Cardiac muscle cell (in vitro differentiated cells and primary cell): ENCODE measurements around the gene CRTAP. TPM values are rescaled to one million over a fixed set of nuclear protein-coding genes. Genes with fewer than 3 reads are reported as not detected.

Experiments used
- DNase-seq, 2 donors: peaks; one replicate each; pipeline versions ENCODE4 v3.0.0 to v3.0.0-alpha.2; 2010 to 2017; ENCODE audit warnings: low read depth in 1 of 2, low spot score in 1 of 2
- H3K27ac ChIP-seq: fragments of 200-600 bp; sonication (generic); 2 replicates; pipeline ENCODE4 v1.5.1; 2016
- H3K27me3 ChIP-seq: fragments of 200-600 bp; sonication (generic); 2 replicates; pipeline ENCODE4 v1.6.0; 2016; ENCODE audit warnings: control low read depth
- H3K36me3 ChIP-seq: fragments of 200-600 bp; sonication (generic); 2 replicates; pipeline ENCODE4 v1.5.1; 2016; ENCODE audit warnings: control low read depth
- H3K4me1 ChIP-seq: fragments of 200-600 bp; sonication (generic); 2 replicates; pipeline ENCODE4 v1.8.1; 2017; ENCODE audit warnings: low read depth, mild to moderate bottlenecking, mixed run types
- H3K4me3 ChIP-seq: fragments of 200-600 bp; sonication (generic); 2 replicates; pipeline ENCODE4 v1.5.1; 2016; ENCODE audit warnings: mild to moderate bottlenecking
- H3K9me3 ChIP-seq: fragments of 200-600 bp; sonication (generic); 2 replicates; pipeline ENCODE4 v1.5.1; 2017; ENCODE audit warnings: low read depth, mild to moderate bottlenecking, control low read depth
- polyA plus RNA-seq: library from polyadenylated mRNA; unstranded; fragments of >200 nt; fragmentation: Nextera tagmentation; extraction: Ambion mirVana; gene quantifications from 2 replicates; pipeline ENCODE4 v1.2.1, GENCODE V29; 2016
- total RNA-seq: library from RNA; depleted of rRNA; stranded (reverse); fragments of >200 nt; gene quantifications from 2 replicates; pipeline ENCODE4 v1.2.3, GENCODE V29; 2016
- TF ChIP-seq, protein P1 (sequence below): IDR thresholded peaks from 2 replicates; pipeline ENCODE4 v1.5.1; 2012; ENCODE audit warnings: low read depth, mild to moderate bottlenecking, low read length

Gene CRTAP
- total and polyA plus RNA-seq, 2 experiments from 2014 or later, result 83.6 to 127 TPM

DNA sequence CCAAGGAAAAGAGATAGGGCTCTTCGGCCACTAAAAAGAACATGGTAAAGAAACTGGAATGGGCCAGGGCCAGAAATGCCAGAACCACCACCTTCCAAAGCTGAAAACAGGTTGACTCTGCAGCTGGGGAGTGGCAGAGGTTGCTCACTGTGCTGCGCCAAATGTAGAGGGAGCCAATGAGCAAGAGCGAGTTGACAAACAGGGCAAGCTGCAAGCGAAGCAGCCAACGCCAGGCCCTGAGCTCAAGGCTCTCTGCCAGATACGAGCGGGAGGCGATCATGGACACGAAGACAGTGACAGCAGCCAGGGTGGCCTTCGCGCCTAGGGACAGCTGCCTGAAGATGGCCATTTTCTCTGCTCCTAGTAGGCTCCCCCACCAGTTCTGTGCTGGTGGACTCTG lies 20.0 kb upstream of the CRTAP start:
- no peaks in the 10 kb centered on the region for H3K27me3 ChIP-seq
- peaks cover 4% of the 10 kb centered on the region for H3K36me3 ChIP-seq
- H3K4me1 ChIP-seq, result no peaks in the 10 kb centered on the region
- H3K4me3 ChIP-seq, result no peak overlapping the region
- no peaks in the 10 kb centered on the region for H3K9me3 ChIP-seq
- TF ChIP-seq, protein P1, sequence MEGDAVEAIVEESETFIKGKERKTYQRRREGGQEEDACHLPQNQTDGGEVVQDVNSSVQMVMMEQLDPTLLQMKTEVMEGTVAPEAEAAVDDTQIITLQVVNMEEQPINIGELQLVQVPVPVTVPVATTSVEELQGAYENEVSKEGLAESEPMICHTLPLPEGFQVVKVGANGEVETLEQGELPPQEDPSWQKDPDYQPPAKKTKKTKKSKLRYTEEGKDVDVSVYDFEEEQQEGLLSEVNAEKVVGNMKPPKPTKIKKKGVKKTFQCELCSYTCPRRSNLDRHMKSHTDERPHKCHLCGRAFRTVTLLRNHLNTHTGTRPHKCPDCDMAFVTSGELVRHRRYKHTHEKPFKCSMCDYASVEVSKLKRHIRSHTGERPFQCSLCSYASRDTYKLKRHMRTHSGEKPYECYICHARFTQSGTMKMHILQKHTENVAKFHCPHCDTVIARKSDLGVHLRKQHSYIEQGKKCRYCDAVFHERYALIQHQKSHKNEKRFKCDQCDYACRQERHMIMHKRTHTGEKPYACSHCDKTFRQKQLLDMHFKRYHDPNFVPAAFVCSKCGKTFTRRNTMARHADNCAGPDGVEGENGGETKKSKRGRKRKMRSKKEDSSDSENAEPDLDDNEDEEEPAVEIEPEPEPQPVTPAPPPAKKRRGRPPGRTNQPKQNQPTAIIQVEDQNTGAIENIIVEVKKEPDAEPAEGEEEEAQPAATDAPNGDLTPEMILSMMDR, result no peak
- no peak for DNase-seq
- H3K27ac ChIP-seq, result no peak overlapping the region

DNA sequence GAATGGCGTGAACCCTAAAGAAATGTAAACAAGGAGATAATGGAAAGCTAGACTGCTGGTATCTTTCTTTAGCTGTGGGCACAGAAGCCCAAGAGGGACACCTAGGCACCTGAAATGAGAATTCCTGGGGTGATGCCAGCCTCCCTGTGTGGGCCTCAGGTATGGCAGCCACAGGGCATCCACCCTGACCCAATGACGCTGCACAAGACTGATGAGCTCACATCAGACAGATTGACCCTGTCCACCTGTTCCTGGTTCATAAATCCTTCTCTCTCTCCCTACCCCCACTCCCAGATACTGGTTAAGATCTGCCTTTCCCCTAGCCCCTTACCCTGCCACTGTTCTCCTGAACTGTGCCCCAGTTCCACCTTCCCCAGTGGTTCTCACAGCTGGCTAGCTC lies 18.4 kb upstream of the CRTAP start:
- Histone ChIP-seq H3K27me3 (no peaks in the 10 kb centered on the region), H3K9me3 (no peaks in the 10 kb centered on the region), H3K27ac (no peak overlapping the region), H3K4me3 (peak overlapping the region; percentile 74), H3K36me3 (peaks cover 4% of the 10 kb centered on the region), H3K4me1 (no peaks in the 10 kb centered on the region)
- no peak for DNase-seq
- TF ChIP-seq, protein P1, result no peak

DNA sequence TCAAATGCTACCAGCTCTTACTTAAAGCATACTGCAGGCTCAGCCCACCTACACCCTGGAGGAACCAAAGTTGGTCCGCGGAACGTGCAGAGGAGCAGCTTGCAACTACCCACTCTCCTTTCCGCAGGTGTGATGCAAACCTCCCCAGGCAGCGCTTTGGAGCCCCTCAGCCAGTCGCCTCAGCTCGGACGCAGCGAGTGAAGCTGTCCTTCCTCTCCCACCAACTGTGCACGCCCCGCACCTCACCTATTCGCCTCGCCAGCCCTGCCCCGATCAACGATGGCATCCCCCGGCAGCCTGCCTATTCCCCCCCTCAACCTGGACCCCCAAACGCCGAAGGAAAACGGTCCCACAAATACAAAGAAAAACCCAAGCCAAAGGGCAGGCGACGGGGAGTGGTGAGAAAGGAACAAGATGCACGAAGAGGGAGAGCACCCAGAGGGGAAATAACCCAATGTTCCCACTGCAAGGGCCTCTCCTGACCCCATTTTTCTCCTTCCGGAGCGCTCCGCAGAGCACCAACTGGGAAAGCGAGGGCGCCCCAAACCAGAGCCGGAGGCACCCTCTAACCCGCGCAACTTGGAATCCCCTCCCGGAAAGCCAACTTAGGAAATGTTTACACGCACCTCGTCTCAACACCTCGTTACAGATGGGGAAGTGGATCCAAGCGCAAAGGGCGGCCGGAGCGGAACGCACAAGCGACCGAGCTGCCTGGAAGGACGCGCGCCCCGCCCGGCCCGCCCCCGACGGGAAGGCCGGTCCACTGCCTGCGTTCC lies 17.5 kb upstream of the CRTAP start:
- Histone ChIP-seq H3K9me3 (no peaks in the 10 kb centered on the region), H3K4me1 (no peaks in the 10 kb centered on the region), H3K27me3 (no peaks in the 10 kb centered on the region), H3K27ac (peak overlapping the region; percentile 78), H3K36me3 (peaks cover 4% of the 10 kb centered on the region), H3K4me3 (peak overlapping the region; percentile 74)
- DNase-seq, result peak; percentile 48 to 55
- TF ChIP-seq, protein P1, result no peak

DNA sequence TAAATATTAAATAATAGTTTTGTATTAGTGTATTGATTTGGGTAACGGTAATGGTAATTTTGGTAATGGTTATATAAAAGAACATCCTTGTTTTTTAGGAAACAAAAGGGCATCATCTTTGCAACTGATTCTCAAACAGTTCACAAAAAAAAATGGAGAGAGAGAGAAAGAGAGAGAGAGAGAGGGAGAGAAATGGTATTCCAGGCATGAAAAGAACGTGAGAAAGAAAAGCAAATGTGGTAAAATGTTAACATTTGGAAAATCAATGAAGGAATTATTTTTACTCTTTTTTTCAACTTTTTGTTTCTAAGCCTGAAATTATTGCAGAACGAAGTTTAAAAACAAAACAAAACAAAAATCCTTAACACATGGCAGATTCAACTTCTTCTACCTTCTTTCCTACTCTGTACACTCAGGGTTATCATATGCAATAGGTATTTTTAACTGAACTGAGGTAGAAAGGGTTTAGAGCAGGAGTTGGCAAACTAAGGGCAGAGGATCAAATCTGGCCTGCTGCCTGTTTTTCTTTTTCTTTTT lies 14.6 kb upstream of the CRTAP start:
- TF ChIP-seq, protein P1, result no peak
- H3K27me3 ChIP-seq, result no peaks in the 10 kb centered on the region
- no peaks in the 10 kb centered on the region for H3K36me3 ChIP-seq
- no peak overlapping the region for H3K27ac ChIP-seq
- H3K4me3 ChIP-seq, result no peak overlapping the region
- no peak for DNase-seq
- no peaks in the 10 kb centered on the region for H3K9me3 ChIP-seq
- no peaks in the 10 kb centered on the region for H3K4me1 ChIP-seq

DNA sequence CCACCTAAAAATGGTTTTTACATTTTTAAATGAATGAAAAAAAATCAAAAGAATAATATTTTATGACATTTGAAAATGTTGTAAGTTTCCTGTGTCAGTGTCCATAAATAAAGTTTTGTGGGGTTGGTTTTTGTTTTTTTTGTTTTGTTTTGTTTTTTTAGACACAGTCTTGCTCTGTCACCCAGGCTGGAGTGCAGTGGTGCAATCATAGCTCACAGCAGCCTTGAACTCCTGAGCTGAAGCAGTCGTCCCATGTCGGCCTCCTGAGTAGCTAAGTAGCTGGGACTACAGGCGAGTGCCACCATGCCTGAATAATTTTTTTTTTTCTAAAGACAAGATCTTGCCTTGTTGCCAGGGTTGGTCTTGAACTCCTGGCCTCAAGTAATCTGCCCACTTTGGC lies 14.1 kb upstream of the CRTAP start:
- Histone ChIP-seq H3K9me3 (no peaks in the 10 kb centered on the region), H3K27me3 (no peaks in the 10 kb centered on the region), H3K4me3 (no peak overlapping the region), H3K36me3 (no peaks in the 10 kb centered on the region), H3K4me1 (no peaks in the 10 kb centered on the region), H3K27ac (no peak overlapping the region)
- TF ChIP-seq, protein P1, result no peak
- no peak for DNase-seq
